SK-MEL-5 (cell line): ENCODE measurements around the gene PNCK. TPM values are rescaled to one million over a fixed set of nuclear protein-coding genes. Genes with fewer than 3 reads are reported as not detected.

Experiments used
- DNase-seq: peaks from one replicate; pipeline ENCODE4 v3.0.0-alpha.2; 2016; ENCODE audit warnings: low read depth, low spot score
- in situ Hi-C: cut with HindIII; loops from 2 replicates; pipeline ENCODE4 v1.10.0; 2016; ENCODE audit warnings: low sequenced_read_pairs, high pct_unique_total_duplicates, low pct_unique_long_range_greater_than_20kb
- total RNA-seq: library from RNA; depleted of rRNA; stranded (reverse); fragments of >200 nt; shearing (Covaris generic); gene quantifications from 2 replicates; pipeline ENCODE4 v1.2.3, GENCODE V29; 2014

PNCK gene
- total RNA-seq, 1 experiment from 2014 or later = 0.87 TPM

GRCh38 chrX:153638436-153639176, 35.0 kb downstream of the PNCK start:
- in situ Hi-C loops = no loop called here
- no peak for DNase-seq

- DNase-seq = no peak
- in situ Hi-C loops = no loop called here
Measured at GRCh38 chrX:153638041-153638371, 35.6 kb downstream of the PNCK start.

GRCh38 chrX:153637121-153638040, 36.2 kb downstream of the PNCK start:
- in situ Hi-C loops = no loop called here
- DNase-seq = no peak

GRCh38 chrX:153636716-153637115, 36.9 kb downstream of the PNCK start:
- DNase-seq = no peak
- in situ Hi-C loops = no loop called here

GRCh38 chrX:153635788-153636668, 37.6 kb downstream of the PNCK start:
- in situ Hi-C loops = no loop called here
- DNase-seq = peak; percentile 79

GRCh38 chrX:153635388-153635787, 38.2 kb downstream of the PNCK start:
- in situ Hi-C loops = no loop called here
- DNase-seq = no peak

- DNase-seq = no peak
- in situ Hi-C loops = no loop called here
Measured at GRCh38 chrX:153634832-153635231, 38.8 kb downstream of the PNCK start.

GRCh38 chrX:153634236-153634635, 39.4 kb downstream of the PNCK start:
- DNase-seq = no peak
- in situ Hi-C loops = no loop called here

- in situ Hi-C loops = no loop called here
- DNase-seq = no peak
Measured at GRCh38 chrX:153633607-153634180, 39.9 kb downstream of the PNCK start.

GRCh38 chrX:153633048-153633447, 40.6 kb downstream of the PNCK start:
- no peak for DNase-seq
- in situ Hi-C loops = no loop called here

- no peak for DNase-seq
- in situ Hi-C loops = no loop called here
Measured at GRCh38 chrX:153632595-153632946, 41.0 kb downstream of the PNCK start.

- in situ Hi-C loops = no loop called here
- no peak for DNase-seq
Measured at GRCh38 chrX:153631907-153632594, 41.6 kb downstream of the PNCK start.

- DNase-seq = no peak
- in situ Hi-C loops = no loop called here
Measured at GRCh38 chrX:153631346-153631745, 42.3 kb downstream of the PNCK start.

GRCh38 chrX:153628665-153629064, 44.9 kb downstream of the PNCK start:
- no peak for DNase-seq
- in situ Hi-C loops = no loop called here

- no peak for DNase-seq
- in situ Hi-C loops = no loop called here
Measured at GRCh38 chrX:153628129-153628528, 45.5 kb downstream of the PNCK start.

GRCh38 chrX:153627675-153628111, 45.9 kb downstream of the PNCK start:
- DNase-seq = no peak
- in situ Hi-C loops = no loop called here
